ENCODE results near the gene NCEH1.
A peak's percentile ranks its signal among the peaks of the same experiment; 100 is the strongest.

Gene NCEH1

DNA sequence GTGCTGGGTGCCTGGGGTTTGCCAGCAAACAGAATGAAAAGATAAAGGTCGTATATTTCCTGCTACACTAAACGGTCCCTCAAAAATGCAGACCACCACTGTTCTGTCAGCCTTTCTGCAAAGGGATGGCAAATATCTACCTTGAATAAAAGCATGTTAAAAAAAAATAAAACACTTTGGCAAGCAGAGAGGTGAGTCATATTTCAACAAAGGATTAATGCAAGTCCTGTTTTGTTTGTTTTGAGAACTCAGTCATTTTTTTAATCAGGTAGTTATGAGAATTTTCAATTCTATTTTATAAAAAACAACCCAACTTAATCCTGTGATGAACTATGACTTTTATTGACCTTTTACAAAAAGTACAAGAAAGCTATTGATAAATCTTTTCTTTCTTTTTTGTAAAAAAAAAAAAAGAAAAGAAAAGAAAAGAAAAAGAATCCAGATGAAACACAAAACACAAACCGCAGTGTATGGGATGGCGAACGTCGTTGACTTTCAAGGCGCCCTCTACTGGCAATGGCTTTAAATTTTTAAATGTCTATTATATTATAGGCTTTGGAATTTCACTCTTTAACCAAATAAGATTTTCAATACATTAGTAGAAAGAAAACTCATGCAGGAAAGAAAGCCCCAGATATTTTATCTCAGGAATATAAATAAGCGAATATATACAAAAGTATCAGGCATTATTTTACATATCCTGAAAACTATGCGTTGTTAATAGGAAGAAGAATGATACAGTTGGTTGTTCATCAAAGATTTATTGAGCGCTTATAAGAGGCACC lies 87.8 kb downstream of the NCEH1 start:
- ATAC-seq, result peak; percentile 85
- TF ChIP-seq ISL1 (CRISPR knock-in tag; IDR thresholded peaks at IDR 0.05) (peak; percentile 51; the same call in 1 of the 2 replicates), CSRNP3 (CRISPR knock-in tag; IDR thresholded peaks at IDR 0.05) (no peak)

- no peak for ATAC-seq
- no peak for TF ChIP-seq CSRNP3 (CRISPR knock-in tag; IDR thresholded peaks at IDR 0.05)
- TF ChIP-seq, protein P1, sequence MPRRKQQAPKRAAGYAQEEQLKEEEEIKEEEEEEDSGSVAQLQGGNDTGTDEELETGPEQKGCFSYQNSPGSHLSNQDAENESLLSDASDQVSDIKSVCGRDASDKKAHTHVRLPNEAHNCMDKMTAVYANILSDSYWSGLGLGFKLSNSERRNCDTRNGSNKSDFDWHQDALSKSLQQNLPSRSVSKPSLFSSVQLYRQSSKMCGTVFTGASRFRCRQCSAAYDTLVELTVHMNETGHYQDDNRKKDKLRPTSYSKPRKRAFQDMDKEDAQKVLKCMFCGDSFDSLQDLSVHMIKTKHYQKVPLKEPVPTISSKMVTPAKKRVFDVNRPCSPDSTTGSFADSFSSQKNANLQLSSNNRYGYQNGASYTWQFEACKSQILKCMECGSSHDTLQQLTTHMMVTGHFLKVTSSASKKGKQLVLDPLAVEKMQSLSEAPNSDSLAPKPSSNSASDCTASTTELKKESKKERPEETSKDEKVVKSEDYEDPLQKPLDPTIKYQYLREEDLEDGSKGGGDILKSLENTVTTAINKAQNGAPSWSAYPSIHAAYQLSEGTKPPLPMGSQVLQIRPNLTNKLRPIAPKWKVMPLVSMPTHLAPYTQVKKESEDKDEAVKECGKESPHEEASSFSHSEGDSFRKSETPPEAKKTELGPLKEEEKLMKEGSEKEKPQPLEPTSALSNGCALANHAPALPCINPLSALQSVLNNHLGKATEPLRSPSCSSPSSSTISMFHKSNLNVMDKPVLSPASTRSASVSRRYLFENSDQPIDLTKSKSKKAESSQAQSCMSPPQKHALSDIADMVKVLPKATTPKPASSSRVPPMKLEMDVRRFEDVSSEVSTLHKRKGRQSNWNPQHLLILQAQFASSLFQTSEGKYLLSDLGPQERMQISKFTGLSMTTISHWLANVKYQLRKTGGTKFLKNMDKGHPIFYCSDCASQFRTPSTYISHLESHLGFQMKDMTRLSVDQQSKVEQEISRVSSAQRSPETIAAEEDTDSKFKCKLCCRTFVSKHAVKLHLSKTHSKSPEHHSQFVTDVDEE (CRISPR knock-in tag; IDR thresholded peaks at IDR 0.05), result no peak
- TF ChIP-seq ZNF565 (CRISPR knock-in tag; conservative IDR thresholded peaks at IDR 0.05; ENCODE audit: low read depth), result no peak
Measured at GRCh38 chr3:172622156-172622555, 88.7 kb downstream of the NCEH1 start.

- TF ChIP-seq OSR1 (CRISPR knock-in tag; IDR thresholded peaks at IDR 0.05) (no peak), BACH2 (CRISPR knock-in tag; IDR thresholded peaks at IDR 0.05; ENCODE audit: borderline replicate concordance) (no peak), RARB (CRISPR knock-in tag; IDR thresholded peaks at IDR 0.05) (no peak), GLIS3 (CRISPR knock-in tag; IDR thresholded peaks at IDR 0.05) (no peak), ZFP30 (CRISPR knock-in tag; IDR thresholded peaks at IDR 0.05) (no peak), PPARA (CRISPR knock-in tag; IDR thresholded peaks at IDR 0.05; ENCODE audit: borderline replicate concordance) (no peak), ARNTL (CRISPR knock-in tag; IDR thresholded peaks at IDR 0.05; ENCODE audit: borderline replicate concordance, low read depth) (no peak), ESRRG (CRISPR knock-in tag; IDR thresholded peaks at IDR 0.05) (no peak), TOX (CRISPR knock-in tag; IDR thresholded peaks at IDR 0.05; ENCODE audit: borderline replicate concordance) (no peak), ZFP3 (CRISPR knock-in tag; IDR thresholded peaks at IDR 0.05) (no peak), SNAI2 (CRISPR knock-in tag; IDR thresholded peaks at IDR 0.05) (no peak), TCF4 (CRISPR knock-in tag; IDR thresholded peaks at IDR 0.05; ENCODE audit: borderline replicate concordance) (no peak), ZC3H10 (CRISPR knock-in tag; IDR thresholded peaks at IDR 0.05) (no peak), ZNF8 (CRISPR knock-in tag; IDR thresholded peaks at IDR 0.05) (no peak), CSDC2 (CRISPR knock-in tag; IDR thresholded peaks at IDR 0.05) (no peak), ISL1 (CRISPR knock-in tag; IDR thresholded peaks at IDR 0.05) (no peak), PATZ1 (CRISPR knock-in tag; IDR thresholded peaks at IDR 0.05; ENCODE audit: borderline replicate concordance) (no peak)
- TF ChIP-seq, protein P2, sequence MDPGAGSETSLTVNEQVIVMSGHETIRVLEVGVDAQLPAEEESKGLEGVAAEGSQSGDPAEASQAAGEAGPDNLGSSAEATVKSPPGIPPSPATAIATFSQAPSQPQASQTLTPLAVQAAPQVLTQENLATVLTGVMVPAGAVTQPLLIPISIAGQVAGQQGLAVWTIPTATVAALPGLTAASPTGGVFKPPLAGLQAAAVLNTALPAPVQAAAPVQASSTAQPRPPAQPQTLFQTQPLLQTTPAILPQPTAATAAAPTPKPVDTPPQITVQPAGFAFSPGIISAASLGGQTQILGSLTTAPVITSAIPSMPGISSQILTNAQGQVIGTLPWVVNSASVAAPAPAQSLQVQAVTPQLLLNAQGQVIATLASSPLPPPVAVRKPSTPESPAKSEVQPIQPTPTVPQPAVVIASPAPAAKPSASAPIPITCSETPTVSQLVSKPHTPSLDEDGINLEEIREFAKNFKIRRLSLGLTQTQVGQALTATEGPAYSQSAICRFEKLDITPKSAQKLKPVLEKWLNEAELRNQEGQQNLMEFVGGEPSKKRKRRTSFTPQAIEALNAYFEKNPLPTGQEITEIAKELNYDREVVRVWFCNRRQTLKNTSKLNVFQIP (CRISPR knock-in tag; IDR thresholded peaks at IDR 0.05; ENCODE audit: borderline replicate concordance, low read depth), result no peak
- TF ChIP-seq, protein P1 (CRISPR knock-in tag; IDR thresholded peaks at IDR 0.05), result no peak
- TF ChIP-seq, protein P3, sequence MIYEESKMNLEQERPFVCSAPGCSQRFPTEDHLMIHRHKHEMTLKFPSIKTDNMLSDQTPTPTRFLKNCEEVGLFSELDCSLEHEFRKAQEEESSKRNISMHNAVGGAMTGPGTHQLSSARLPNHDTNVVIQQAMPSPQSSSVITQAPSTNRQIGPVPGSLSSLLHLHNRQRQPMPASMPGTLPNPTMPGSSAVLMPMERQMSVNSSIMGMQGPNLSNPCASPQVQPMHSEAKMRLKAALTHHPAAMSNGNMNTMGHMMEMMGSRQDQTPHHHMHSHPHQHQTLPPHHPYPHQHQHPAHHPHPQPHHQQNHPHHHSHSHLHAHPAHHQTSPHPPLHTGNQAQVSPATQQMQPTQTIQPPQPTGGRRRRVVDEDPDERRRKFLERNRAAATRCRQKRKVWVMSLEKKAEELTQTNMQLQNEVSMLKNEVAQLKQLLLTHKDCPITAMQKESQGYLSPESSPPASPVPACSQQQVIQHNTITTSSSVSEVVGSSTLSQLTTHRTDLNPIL (CRISPR knock-in tag; IDR thresholded peaks at IDR 0.05; ENCODE audit: low read depth), result no peak
- ATAC-seq, result no peak
Measured at GRCh38 chr3:172617976-172618375, 92.9 kb downstream of the NCEH1 start.

Data from SK-N-SH treated with all-trans-retinoic acid at 6 μM for 48 hours (cell line).